SW480 (cell line): ENCODE measurements around the gene SKOR1.

Source experiments
- DNase-seq: peaks from one replicate; pipeline ENCODE4 v3.0.0-alpha.2; 2016; ENCODE audit warnings: low spot score

SKOR1 gene

GRCh38 chr15:67853454-67853853 is 28.1 kb downstream of the SKOR1 start:
- DNase-seq = no peak

GRCh38 chr15:67854358-67854757 is 29.0 kb downstream of the SKOR1 start:
- no peak for DNase-seq

GRCh38 chr15:67855842-67856241 is 30.5 kb downstream of the SKOR1 start:
- no peak for DNase-seq

- no peak for DNase-seq
These were observed 31.9 kb downstream of the SKOR1 start for GRCh38 chr15:67857220-67857619.

- no peak for DNase-seq
These were observed 34.1 kb downstream of the SKOR1 start for GRCh38 chr15:67859331-67859946.

GRCh38 chr15:67861983-67862382 is 36.7 kb downstream of the SKOR1 start:
- no peak for DNase-seq

GRCh38 chr15:67862750-67863441 is 37.6 kb downstream of the SKOR1 start:
- DNase-seq = no peak

GRCh38 chr15:67863442-67863987 is 38.2 kb downstream of the SKOR1 start:
- DNase-seq = peak; percentile 79

- no peak for DNase-seq
These were observed 40.0 kb downstream of the SKOR1 start for GRCh38 chr15:67865331-67865730.

GRCh38 chr15:67865766-67866165 is 40.5 kb downstream of the SKOR1 start:
- DNase-seq = no peak

GRCh38 chr15:67869701-67870100 is 44.4 kb downstream of the SKOR1 start:
- no peak for DNase-seq

- DNase-seq = no peak
These were observed 45.6 kb downstream of the SKOR1 start for GRCh38 chr15:67870868-67871408.

- no peak for DNase-seq
These were observed 48.5 kb downstream of the SKOR1 start for GRCh38 chr15:67873777-67874176.

GRCh38 chr15:67878712-67879206 is 53.5 kb downstream of the SKOR1 start:
- no peak for DNase-seq

GRCh38 chr15:67879440-67880129 is 54.3 kb downstream of the SKOR1 start:
- no peak for DNase-seq

GRCh38 chr15:67880651-67881182 is 55.4 kb downstream of the SKOR1 start:
- DNase-seq = no peak

- DNase-seq = no peak
These were observed 57.4 kb downstream of the SKOR1 start for GRCh38 chr15:67882487-67883233.

- no peak for DNase-seq
These were observed 58.0 kb downstream of the SKOR1 start for GRCh38 chr15:67883234-67883773.

GRCh38 chr15:67884009-67884408 is 58.7 kb downstream of the SKOR1 start:
- no peak for DNase-seq
